Stimulated activated CD4-positive, alpha-beta T cell treated with anti-CD3 and anti-CD28 coated beads, Interleukin-12 subunit alpha, Interleukin-12 subunit beta, amount 100 ng/mL, for 48 hours (primary cell): ENCODE results near the gene LENG9.
"Not testable (repeated sequence)": the region's sequence is repeated elsewhere in the genome, so short reads cannot be mapped to it uniquely, and the experiment has no call there.

Experiments
- DNase-seq, 3 donors: peaks; one replicate each; pipeline ENCODE4 v3.0.0-alpha.2; 2020; ENCODE audit warnings: low read depth in 2 of 3, low spot score in 1 of 3

The LENG9 gene

GRCh38 chr19:54463531-54464043 is at the start of gene LENG9:
Gene LENG9, minus strand, starts transcription at chr19:54463778. Its CDS starts 252 bp downstream, at chr19:54463526.
- peak; percentile 97 to 98 (median 98) for DNase-seq

- DNase-seq = not testable (repeated sequence)
Measured at GRCh38 chr19:54509200-54509940, 45.8 kb upstream of the LENG9 start.

GRCh38 chr19:54508487-54508886 is 44.9 kb upstream of the LENG9 start:
- not testable (repeated sequence) for DNase-seq

- DNase-seq = no peak
Measured at GRCh38 chr19:54507824-54508223, 44.2 kb upstream of the LENG9 start.

- not testable (repeated sequence) for DNase-seq
Measured at GRCh38 chr19:54507038-54507717, 43.6 kb upstream of the LENG9 start.

GRCh38 chr19:54506079-54506478 is 42.5 kb upstream of the LENG9 start:
- DNase-seq = no peak

GRCh38 chr19:54505542-54505941 is 42.0 kb upstream of the LENG9 start:
- not testable (repeated sequence) for DNase-seq

GRCh38 chr19:54502518-54503048 is 39.0 kb upstream of the LENG9 start, which contains the start of gene LAIR2:
Gene LAIR2, plus strand, starts transcription at chr19:54502831. Its CDS starts 88 bp downstream, at chr19:54502919.
- no peak for DNase-seq

- not testable (repeated sequence) for DNase-seq
Measured at GRCh38 chr19:54498451-54498772, 34.8 kb upstream of the LENG9 start.

- not testable (repeated sequence) for DNase-seq
Measured at GRCh38 chr19:54497747-54498450, 34.3 kb upstream of the LENG9 start.

GRCh38 chr19:54495284-54495683 is 31.7 kb upstream of the LENG9 start:
- DNase-seq = not testable (repeated sequence)

- no peak for DNase-seq
Measured at GRCh38 chr19:54493967-54494585, 30.5 kb upstream of the LENG9 start.

- DNase-seq = not testable (repeated sequence)
Measured at GRCh38 chr19:54493056-54493455, 29.5 kb upstream of the LENG9 start.

- no peak for DNase-seq
Measured at GRCh38 chr19:54492568-54492967, 29.0 kb upstream of the LENG9 start.

- no peak for DNase-seq
Measured at GRCh38 chr19:54489766-54490165, 26.2 kb upstream of the LENG9 start.

GRCh38 chr19:54489341-54489740 is 25.8 kb upstream of the LENG9 start:
- no peak for DNase-seq

- no peak for DNase-seq
Measured at GRCh38 chr19:54485851-54486250, 22.3 kb upstream of the LENG9 start.

- no peak for DNase-seq
Measured at GRCh38 chr19:54484451-54484850, 20.9 kb upstream of the LENG9 start.

GRCh38 chr19:54482889-54483288 is 19.3 kb upstream of the LENG9 start:
- no peak for DNase-seq

- DNase-seq = peak in 1 of 3 donors; percentile 36
Measured at GRCh38 chr19:54481326-54481930, 17.9 kb upstream of the LENG9 start.
